Stimulated activated CD8-positive, alpha-beta memory T cell treated with anti-CD3 and anti-CD28 coated beads, Interleukin-15, amount 100 ng/mL, for 4 hours (primary cell): ENCODE data around the gene IL1A.

Experiments
- DNase-seq, 2 donors: peaks; one replicate each; pipeline ENCODE4 v3.0.0-alpha.2; 2020; ENCODE audit warnings: low read depth in 2 of 2

Gene IL1A

DNA sequence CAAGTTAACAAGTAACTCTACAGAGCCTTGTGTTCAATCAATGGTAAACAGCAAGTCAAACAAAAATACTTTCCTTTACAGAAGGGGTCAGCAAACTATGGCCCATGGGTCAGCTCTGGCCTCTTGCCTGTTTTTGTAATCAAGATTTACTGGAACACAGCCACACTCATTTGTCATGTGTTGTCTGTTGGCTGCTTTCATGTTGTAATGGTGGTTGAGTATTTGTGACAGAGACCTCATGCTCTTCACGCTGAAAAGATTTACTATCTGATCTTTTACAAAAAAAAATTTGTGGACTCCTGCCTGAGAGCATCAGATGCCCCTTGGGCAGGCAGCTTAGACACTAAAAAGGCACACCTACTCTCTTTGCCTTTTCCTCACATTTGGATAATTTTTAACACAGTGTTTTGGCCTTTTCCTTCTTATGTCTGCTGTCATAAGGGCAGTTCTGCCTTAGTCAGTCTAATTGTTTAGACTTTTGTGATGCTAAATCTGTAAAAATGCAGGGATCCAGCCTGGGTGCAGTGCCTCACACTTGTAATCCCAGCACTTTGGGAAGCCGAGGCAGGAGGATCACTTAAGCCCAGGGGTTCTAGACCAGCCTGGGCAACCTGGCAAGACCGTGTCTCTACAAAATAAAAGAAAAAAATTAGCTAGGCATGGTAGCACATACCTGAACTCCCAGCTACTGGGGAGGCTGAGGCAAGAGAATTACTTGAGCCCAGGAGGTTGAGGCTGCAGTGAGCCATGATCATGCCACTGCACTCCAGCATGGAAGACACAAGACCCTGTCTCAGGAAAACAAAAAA, 34.0 kb upstream of the IL1A start:
- DNase-seq, result no peak

DNA sequence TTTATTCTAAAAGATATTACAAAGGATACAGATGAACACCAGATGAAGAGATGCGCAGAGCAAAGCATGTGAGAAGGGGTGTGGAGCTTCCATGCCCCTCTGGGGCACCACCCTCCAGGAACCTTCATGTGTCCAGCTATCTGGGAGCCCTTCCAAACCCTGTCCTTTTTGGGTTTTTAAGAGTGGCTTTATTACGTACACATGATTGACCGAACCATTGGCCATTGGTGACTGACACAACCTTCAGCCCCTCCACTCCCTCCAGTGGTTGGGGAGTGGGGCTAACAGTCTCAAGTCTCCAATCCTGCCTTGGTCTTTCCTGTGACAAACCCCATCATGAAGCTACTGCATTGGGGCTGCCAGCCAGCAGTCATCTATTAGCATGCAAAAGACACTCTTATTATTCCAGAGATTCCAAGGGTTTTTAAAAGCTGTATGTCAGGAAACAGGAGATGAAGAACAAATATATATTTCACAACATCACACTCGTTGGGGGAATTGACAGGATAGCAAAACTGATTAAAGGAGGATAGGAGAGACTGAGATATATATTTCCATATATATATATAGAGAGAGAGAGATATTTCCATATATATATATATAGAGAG, 32.9 kb upstream of the IL1A start:
- no peak for DNase-seq

DNA sequence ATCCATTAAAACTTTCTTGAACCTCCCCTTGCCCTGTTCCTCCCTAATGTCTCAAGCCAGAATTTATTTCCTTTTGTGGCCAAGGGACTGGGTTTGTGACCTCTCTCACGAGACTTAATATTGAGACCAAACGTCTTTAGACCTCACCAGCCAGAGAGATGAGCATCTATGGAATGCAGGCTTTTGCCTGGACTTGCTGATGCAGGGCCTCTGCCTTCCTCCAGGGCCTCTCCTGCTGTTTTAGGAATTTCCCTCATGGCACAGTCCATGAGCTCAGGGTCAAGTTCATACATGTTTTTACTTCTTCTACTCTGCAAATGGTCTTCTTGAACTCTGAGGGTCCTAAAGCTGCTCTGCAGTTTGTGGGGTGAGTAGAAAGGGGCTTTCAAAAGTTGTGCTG, 30.0 kb upstream of the IL1A start:
- DNase-seq, result no peak

DNA sequence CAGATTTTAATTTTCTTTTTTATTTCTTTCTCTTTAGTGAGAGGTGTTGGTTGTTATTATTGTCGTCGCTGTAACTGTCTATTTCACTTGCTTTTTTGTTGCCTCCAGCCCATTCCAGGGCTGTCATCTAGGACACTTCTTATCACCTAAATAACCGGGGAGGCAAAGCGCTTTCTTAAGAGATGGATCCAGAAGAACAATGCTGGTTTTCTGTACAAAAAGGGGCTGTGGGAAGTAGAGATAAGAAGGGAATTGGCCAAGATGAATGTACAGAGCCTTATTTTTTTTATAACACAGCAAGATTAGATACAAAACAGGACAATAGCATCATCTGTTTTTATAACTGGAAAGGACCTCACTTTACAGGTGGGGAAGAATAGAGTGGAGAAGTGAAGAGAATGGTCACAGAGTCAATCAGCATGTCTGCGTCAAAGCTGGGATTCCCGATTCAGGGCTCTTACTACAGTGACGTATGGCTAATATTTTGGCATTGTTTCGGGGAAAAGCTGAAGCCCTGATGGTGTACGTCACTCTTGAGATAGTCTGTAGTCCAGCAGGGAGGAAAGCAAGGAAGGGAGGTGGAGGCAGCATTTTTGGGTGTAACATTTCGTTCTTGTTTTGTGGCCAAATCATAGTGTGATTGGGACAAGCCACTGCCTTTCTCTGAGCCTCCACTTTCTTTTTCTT, 29.1 kb upstream of the IL1A start:
- DNase-seq, result no peak

DNA sequence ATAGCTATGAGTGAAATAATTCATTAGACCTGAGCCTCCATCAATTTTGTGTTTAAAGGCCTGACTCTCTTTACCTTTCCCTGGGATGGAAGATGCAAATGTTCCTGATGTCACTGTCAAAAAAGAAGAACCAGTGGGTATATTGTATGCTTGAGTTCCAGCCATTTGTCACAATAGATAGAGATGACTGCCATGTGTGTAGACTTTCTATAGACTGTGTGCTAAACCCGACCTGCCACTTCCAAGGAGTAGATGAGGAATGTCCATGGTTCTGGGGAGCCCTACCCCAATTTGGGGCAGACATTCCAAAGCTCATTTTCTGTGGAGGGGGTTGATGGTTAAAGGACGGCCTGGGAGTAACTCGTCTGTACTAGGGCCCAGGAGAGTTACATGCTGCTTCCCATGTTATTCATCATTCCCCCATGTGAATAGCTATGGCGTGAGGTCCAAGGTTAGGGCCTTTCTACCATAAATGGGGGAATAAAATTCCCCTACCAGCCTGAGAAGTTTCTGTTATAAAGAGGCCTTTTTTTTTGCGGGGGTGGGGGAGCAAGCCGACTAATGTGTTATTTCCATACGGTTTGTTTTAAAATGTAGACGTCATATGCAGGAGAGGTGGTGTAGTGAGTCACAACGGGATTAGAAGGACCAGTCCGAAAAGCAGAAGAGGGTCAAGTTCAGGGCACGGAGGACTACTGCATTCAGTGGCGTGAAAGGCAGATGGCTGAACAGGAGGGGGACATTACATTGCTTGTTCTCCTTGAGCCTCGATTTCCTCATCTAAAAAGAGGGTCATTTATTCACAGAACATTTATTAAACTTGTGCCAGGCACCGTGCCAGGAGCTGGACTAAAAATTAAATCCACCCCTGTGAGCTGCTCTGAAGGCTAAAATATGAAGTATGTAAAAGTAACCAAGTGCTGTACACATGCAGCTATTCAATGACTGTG, 28.3 kb upstream of the IL1A start:
- DNase-seq, result no peak

DNA sequence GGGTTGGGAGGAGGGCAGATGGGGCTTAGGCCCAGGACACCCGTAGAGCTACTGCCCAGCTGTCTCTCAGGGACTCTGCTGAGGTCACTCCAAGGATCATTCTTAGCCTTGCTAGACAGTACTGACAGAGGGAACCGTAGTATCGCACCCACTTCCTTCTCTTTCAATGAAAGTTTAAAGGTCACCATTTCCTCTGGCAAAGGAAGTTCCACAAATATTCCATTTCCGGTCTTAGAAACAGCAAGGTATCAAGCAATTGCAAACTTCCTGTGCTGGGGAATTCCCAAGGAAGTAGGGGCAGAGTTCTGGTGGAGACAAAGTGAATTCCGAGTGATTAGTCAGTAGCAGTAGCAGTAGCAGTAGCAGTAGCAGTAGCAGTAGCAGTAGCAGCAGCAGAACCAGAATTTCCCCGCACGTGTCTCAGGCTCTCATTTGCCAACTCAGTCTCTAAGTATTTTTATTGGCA, 27.6 kb upstream of the IL1A start:
- no peak for DNase-seq

DNA sequence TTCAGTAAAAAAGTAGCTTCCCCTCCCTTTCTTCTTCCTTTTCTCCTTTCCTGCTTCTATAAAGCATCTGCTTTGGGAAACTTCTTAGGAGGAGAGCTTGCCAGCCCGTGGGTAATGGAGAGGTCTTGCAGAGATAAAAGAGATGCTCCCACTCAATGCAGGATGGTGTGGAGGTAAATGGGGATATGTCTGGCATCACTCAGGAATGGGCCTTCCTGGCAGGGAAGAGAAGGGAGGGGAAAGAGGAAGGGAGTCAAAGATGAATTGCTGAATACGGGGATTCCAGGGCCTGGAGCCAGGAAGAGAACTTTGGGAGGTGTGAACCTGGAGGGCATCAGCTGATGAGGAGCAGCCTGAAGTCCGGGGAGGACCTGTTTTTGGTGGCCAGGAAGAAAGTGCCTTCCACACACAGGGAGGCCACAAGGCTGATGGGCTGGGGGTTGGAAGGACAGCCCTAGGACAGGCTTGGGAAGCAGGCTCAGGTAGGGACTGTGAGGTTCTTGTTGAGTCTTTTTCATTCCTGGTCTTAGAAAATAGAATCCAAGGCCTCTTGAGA, 27.1 kb upstream of the IL1A start:
- DNase-seq, result no peak

DNA sequence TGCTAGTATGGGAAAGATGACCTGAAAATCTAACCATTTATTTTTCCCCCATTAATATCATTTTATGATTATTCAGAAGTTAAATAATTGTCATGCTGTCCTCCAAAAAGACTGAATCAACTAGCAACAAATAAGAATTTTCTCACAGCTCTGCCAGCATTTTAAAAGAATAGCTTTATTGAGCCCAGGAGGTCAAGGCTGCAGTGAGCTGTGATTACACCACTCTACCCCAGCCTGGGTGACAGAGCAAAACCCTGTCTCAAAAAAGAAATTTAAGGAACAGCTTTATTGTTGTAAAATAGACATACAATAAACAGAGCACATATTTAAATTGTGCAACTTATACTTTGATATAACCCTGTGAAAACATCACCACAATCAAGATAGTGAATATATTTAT, 24.8 kb upstream of the IL1A start:
- no peak for DNase-seq

DNA sequence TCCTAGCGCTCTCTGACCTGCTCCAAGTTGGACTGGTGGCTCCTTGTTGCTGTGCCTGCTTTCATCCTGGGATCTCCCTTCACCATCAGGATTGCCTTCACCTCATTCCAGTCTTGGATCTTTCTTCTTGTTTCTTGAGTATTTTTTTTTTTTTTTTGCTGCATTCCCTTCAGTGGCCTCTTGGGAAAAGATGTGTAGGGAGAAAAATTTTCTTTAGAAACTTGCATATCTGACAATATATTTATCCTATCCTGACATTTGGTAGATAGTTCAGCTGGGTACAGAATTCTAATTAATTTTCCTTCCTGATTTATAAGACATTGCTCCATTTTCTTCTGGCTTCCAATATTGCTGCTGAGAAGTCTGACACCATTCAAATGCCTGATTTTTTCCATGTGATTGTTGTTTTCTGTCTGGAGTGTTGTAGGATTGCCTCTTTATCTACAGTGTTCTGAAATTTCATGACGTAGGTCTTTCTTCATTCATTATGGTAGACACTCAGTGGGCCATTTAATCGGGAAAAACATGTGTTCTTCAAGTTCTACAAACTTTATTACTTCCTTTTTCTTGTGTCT, 23.0 kb upstream of the IL1A start:
- no peak for DNase-seq

DNA sequence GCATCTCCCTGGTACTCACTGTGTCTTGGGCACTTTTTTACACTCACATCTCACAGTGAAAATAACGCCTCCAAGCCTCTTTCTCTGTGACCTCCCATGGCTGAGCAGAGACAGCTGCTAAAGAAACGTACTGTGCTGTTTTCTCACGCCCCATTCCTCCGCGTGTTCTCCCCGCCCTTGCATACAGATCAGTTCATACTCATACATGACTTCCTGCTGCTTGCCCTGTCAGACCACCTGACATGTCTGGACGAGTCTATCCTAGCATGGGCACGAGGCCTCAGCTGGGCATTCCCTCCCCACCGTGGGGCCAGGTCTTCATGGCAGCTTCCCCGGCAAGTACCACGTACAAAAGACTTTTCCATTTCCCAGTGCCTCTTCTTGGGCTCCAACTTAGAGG, 21.2 kb upstream of the IL1A start:
- no peak for DNase-seq

DNA sequence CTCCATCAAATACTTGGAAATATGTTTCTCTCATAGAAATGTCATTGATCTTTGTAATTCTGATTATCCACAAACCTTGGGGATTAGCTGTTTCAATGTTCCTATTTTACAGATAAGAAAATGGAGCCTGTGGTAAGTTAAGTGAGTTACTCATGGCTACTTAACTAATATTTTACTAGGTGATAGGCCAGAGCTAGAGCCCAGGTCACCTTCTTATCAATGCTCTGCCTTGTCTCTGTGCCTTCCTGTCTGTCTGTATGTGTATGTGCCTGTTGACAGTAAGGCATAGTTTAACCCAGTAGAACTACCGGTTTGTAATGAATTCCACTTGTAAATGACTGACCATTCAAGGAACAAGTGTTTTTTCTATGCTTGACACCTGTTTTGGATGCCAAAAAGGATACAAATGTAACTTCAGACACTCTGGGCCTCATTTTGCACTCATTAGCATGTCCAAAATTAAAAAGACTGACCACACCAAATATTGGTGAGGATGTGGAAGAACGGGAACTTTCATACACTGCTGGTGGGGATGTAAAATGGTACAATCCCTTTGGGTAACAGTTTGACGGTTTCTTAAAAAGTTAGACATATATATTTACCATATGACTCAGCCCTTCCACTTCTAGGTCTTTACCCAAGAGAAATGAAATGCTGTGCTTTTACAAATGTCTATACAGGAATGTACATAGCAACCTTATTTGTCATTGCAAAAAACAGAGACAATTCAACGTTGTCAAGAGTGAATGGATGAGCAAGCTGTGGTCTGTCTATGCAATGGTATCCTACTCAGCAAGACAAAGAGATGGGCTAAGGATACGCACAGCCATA, 19.6 kb upstream of the IL1A start:
- no peak for DNase-seq

DNA sequence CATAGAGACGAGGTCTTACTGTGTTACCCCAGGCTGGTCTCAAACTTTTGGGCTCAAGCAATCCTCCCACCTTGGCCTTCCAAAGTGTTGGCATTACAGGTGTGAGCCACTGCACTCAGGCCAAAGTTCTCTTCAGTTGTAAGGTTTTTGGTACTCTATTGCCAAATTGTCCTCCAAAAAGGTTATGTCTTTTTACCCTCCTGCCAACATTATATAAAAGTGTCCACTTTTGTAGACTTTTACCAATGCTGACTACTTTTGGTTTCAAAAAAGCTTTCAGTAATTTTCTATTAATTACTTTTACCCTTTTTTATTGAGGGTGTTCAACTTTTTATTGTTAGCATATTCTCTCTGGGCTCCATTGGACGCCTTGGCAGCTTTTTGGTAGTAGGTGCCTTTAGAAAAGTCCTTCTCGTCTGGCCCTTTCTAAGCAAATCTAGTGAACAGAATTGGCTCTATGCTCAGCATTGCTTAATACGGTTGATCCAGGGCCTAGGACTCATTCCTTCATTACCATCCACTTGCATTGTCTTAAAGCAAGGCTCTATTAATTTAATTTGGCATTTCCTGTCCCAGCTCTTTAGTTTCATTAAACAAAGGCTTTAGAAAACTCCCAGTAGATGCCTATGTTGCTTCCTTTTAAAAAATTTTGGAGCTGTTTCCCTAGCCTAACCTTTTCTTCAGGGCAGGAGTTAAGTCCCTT, 16.7 kb upstream of the IL1A start:
- no peak for DNase-seq

DNA sequence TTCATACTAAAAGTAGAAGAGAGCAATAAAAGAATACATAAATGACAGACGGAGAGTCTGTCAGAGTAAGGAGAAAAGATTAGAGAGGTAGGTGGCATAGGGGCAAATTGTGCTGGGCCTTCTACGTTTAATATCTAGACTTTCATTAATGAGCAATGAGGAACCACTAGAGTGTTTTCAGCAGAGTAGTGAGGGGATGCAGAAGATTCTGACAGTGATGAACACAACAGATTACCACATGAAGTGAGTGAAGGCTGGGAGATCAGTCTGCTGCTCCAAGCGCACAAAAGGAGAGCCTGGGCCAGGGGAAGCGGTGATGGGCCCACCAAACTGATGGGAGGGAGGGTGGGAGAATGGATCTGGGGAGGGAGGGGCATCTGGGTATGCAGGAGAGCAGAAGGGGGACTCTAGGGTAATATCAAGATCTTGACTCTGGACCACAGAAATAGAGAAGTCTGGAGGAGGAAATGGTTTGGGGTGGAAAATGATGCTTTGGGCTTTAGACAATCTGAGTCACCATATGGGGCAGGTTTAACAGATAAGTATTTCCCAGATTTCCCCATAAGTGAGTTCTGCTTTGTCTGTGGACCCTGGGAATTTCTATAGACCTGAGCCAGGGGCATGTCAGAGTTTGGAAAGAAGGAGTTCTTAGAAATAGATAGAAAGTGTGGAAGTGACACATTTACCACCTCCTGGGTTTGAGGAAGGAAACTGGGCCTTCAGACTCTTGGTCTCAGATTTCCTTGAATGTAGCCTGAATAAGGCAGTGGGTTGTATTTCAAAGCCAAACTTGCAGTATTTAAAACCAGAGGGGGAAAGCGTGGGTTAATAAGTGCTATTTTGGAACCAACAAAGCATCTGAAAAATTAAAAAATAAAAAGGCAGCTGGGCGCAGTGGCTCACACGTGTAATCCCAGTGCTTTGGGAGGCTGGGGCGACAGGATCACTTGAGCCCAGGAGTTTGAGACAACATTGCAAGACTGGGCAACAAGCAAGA, 15.0 kb upstream of the IL1A start:
- no peak for DNase-seq

DNA sequence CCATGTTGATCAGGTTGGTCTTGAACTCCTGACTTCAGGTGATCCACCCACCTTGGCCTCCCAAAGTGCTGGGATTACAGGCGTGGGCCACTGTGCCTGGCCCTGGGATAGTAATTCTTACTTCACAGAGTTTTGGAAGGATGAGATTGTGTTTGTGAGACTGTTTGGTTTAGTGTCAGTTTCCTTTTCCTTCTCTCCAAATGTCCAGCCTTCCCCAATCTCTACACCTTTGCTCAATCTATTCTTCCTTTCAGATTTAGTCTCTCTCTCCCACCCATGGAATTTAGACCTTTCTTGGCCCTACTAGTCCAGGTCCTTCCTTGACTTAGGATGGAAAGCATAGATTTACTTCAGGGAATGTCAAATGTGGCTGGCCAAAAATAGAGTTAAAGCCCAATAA, 12.2 kb upstream of the IL1A start:
- DNase-seq, result no peak

DNA sequence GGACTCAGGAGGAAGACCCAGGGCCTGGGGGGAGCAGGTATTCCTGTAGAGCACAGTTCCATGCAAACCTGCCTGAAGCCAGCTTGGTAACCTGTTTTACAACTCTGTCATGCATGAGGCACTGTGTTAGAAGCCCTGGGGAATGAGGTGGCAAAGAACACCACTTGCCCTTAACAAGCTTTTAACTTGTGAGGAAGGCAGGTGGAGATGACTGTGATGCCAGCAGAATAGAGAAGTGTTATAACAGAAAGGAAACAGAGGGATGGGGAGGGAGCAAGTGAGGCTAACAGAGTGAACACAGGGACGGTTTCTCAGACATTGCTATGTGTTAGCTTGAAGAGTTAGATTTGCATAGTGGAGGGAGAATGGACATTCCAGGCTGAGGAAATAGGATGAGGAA, 11.5 kb upstream of the IL1A start:
- DNase-seq, result no peak

DNA sequence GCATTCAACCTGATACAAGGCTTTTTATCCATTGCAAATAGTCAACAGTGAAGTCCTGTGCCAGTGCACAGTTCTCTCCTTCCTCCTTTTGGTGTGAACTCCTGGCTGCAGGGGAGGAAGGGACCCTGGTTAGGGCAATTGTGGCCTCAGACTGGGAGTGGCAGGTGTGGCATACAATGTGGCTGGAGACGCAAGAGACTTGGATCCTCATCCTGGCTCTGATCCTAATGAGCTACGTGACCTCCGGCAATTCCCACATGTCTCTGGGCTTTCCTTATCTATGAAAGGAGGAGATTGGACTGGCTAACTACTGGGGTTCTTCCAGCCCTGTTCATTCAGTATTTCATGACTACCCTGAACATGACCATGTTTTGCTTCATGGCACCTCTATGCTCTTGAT, 10.5 kb upstream of the IL1A start:
- no peak for DNase-seq

DNA sequence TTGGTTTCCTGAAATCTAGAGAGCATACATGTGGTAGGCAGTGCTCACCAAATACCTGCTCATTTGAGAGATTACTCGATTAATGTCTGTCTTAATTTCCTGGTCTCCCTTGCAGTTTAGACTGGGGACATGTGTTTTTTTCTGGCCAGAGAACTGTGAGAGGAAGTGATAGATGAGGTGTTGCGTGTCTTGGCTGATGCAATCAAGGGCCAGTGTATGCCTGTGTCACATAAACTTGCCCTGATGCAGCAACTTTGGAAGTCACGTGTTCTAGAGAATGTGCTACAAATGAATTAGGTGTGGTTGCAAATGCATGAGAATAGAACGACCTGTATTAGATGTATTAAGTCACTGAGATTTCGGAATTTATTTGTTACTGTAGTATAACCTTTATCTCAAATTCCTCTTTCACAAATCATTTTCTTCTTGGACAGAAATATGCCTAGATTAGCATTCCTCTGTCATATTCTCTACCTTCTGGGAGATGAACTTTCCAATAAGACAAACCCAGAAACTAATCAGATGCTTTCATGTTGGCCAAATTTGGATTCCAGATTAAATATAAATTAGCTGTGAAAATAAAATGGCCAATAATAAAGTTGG, 9.9 kb upstream of the IL1A start:
- DNase-seq, result peak in 1 of 2 donors; percentile 0

DNA sequence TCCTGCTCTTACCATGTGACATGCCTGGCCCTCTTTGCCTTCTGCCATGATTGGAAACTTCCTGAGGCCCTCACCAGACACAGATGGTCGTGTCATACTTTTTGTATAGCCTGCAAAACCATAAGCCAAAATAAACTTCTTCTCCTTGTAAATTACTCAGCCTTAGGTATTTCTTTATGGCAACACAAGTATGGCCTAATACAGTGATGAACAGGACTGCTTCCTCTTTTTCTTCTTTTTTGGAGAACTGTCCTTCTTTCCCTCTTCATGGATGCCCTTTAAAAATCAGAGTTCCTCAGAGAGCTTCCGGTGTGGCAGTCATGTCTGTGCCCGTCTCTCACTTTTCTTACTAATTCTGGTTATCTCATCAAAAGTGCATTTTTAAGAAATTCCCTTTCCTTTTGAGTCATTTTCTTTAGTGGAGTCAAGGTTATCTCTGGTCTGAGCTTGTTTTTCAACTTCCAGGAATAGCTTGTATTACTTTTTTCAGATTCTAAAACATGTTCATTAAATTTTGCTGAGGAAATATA, 9.2 kb upstream of the IL1A start:
- no peak for DNase-seq
